ENCODE results near the gene ANTKMT. TPM values are rescaled to one million over a fixed set of nuclear protein-coding genes. Genes with fewer than 3 reads are reported as not detected.

Gene ANTKMT
- total and polyA plus RNA-seq, 2 of the 4 experiments (the other 2 are of a cell fraction): 7.3 to 16.2 TPM

DNA sequence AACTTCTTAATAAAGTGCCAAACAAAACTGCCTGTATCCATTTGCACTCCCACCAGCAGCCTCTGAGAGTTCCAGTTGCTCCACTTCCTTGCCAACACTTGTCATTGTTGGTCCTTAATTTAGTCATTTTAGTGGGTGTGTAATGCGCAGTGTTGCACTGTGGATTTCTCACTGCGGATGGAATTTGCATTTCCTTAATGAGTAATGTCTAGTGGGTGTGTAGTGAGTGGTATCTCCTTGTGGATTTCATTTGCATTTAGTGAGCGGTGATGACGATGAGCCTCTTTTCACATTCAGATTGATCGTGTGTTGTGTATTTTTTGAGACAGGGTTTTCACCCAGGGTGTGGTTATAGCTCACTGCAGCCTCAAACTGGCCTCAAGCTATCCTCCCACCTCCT is 35.5 kb downstream of the ANTKMT start:
- Histone ChIP-seq H4K8ac (ENCODE audit: low read depth in 2 of 2, low read length in 2 of 2) (no peak overlapping the region), H3K4ac (ENCODE audit: low read depth, low read length) (no peak overlapping the region), H3K23ac (ENCODE audit: low read depth, low read length) (no peak overlapping the region), H3K9ac (ENCODE audit: low read depth, low read length) (no peak overlapping the region), H2AFZ (replicated peaks; ENCODE audit: low read length, poor library complexity) (no peak overlapping the region), H2BK20ac (ENCODE audit: low read depth, low read length) (no peak overlapping the region), H3K4me1 (ENCODE audit: control insufficient read depth, insufficient read depth, low read length) (no peaks in the 10 kb centered on the region), H2BK15ac (ENCODE audit: low read depth, low read length) (no peak overlapping the region), H3K27me3 (ENCODE audit: control insufficient read depth, insufficient read depth, low read length) (peaks cover 13% of the 10 kb centered on the region), H2AK5ac (ENCODE audit: low read depth, low read length) (no peak overlapping the region), H3K4me3 (ENCODE audit: insufficient read depth, low read depth, low read length) (no peak overlapping the region), H3K56ac (ENCODE audit: extremely low read depth, insufficient read depth, low read length) (no peak overlapping the region), H3K4me2 (ENCODE audit: low read depth, low read length) (no peak overlapping the region), H3K9me1 (ENCODE audit: insufficient read depth, low read length) (no peaks in the 10 kb centered on the region), H4K5ac (ENCODE audit: low read depth, low read length) (no peak overlapping the region), H3K14ac (replicated peaks; ENCODE audit: low read depth, low read length) (no peak overlapping the region), H3K27ac (ENCODE audit: insufficient read depth, low read length) (no peak overlapping the region), H3K18ac (ENCODE audit: low read depth, low read length) (no peak overlapping the region), H3K36me3 (ENCODE audit: control insufficient read depth, insufficient read depth, low read length) (no peaks in the 10 kb centered on the region), H4K20me1 (ENCODE audit: insufficient read depth, low read length) (no peaks in the 10 kb centered on the region), H3K9me3 (ENCODE audit: control insufficient read depth, insufficient read depth, low read length) (peaks cover 3% of the 10 kb centered on the region), H2AK9ac (replicated peaks; ENCODE audit: low read depth, low read length, poor library complexity) (no peak overlapping the region), H2BK5ac (ENCODE audit: low read depth, low read length, poor library complexity, severe bottlenecking) (no peak overlapping the region), H4K91ac (ENCODE audit: insufficient read depth, low read depth, low read length) (no peak overlapping the region), H3K79me1 (ENCODE audit: low read depth in 1 of 2, low read length in 2 of 2) (no peaks in the 10 kb centered on the region), H2BK120ac (ENCODE audit: low read depth, low read length) (no peak overlapping the region)
- no TSS peak for BruUV-seq (replicated peaks)
- intact Hi-C loops (cut with micrococcal nuclease): no loop called here
- DNase-seq: no peak
- ChIA-PET CTCF (no interaction called here), POLR2A (ENCODE audit: unreplicated experiment) (no interaction called here)
- WGBS, 2 experiments (ENCODE audit: extremely low coverage in 2 of 2, insufficient read length in 1 of 2): 100% methylated on average over 2 of the region's 5 CpGs; no CpG with 5 or more reads in 1 of the 2 experiments
- in situ Hi-C loops (cut with MboI; ENCODE audit: low sequenced_read_pairs): no loop called here
- no peak for ATAC-seq (ENCODE audit: low read depth)
- TF ChIP-seq BHLHE40 (IDR thresholded peaks at IDR 0.05; ENCODE audit: low read depth, low read length) (no peak), RFX5 (IDR thresholded peaks at IDR 0.05; ENCODE audit: low read depth, low read length) (no peak), RAD21 (IDR thresholded peaks at IDR 0.05; ENCODE audit: low read length) (no peak), SMC3 (IDR thresholded peaks at IDR 0.05; ENCODE audit: low read depth, low read length) (no peak), NFE2L2 (IDR thresholded peaks at IDR 0.05; ENCODE audit: low read depth, low read length) (no peak), MAFK (IDR thresholded peaks at IDR 0.05; ENCODE audit: low read depth, low read length) (no peak), FOS (IDR thresholded peaks at IDR 0.05; ENCODE audit: low read depth, low read length) (no peak), MXI1 (IDR thresholded peaks at IDR 0.05; ENCODE audit: borderline replicate concordance, low read depth, low read length) (no peak), POLR2A (IDR thresholded peaks at IDR 0.05; ENCODE audit: low read depth, low read length) (no peak)
- TF ChIP-seq, protein P1, sequence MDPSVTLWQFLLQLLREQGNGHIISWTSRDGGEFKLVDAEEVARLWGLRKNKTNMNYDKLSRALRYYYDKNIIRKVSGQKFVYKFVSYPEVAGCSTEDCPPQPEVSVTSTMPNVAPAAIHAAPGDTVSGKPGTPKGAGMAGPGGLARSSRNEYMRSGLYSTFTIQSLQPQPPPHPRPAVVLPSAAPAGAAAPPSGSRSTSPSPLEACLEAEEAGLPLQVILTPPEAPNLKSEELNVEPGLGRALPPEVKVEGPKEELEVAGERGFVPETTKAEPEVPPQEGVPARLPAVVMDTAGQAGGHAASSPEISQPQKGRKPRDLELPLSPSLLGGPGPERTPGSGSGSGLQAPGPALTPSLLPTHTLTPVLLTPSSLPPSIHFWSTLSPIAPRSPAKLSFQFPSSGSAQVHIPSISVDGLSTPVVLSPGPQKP (IDR thresholded peaks at IDR 0.05; ENCODE audit: borderline replicate concordance, low read depth, low read length): no peak
- TF ChIP-seq, protein P2, sequence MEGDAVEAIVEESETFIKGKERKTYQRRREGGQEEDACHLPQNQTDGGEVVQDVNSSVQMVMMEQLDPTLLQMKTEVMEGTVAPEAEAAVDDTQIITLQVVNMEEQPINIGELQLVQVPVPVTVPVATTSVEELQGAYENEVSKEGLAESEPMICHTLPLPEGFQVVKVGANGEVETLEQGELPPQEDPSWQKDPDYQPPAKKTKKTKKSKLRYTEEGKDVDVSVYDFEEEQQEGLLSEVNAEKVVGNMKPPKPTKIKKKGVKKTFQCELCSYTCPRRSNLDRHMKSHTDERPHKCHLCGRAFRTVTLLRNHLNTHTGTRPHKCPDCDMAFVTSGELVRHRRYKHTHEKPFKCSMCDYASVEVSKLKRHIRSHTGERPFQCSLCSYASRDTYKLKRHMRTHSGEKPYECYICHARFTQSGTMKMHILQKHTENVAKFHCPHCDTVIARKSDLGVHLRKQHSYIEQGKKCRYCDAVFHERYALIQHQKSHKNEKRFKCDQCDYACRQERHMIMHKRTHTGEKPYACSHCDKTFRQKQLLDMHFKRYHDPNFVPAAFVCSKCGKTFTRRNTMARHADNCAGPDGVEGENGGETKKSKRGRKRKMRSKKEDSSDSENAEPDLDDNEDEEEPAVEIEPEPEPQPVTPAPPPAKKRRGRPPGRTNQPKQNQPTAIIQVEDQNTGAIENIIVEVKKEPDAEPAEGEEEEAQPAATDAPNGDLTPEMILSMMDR (conservative IDR thresholded peaks at IDR 0.05; ENCODE audit: low read depth, low read length): no peak
- dilution Hi-C loops (cut with HindIII; ENCODE audit: low sequenced_read_pairs, unreplicated experiment): no loop called here

All from IMR-90 (cell line).